GM12878 (cell line): Measurements from ENCODE around the gene RXFP4.
"Not testable (repeated sequence)": the region's sequence is repeated elsewhere in the genome, so short reads cannot be mapped to it uniquely, and the experiment has no call there.

Experiments used
- CEBPB ChIP-seq, 2 experiments: fragments of 150-350 bp in 1 of 2; IDR thresholded peaks; 2 replicates each; pipeline ENCODE4 v1.6.1; 2012 to 2014; ENCODE audit warnings: low read depth in 2 of 2, low read length in 2 of 2, borderline replicate concordance in 1 of 2, inconsistent platforms in 1 of 2
- CREB1 ChIP-seq: IDR thresholded peaks from 2 replicates; pipeline ENCODE4 v1.6.1; 2012; ENCODE audit warnings: low read depth, mild to moderate bottlenecking, inconsistent platforms
- MYC ChIP-seq: IDR thresholded peaks from 2 replicates; pipeline ENCODE4 v1.6.1; 2011; ENCODE audit warnings: mild to moderate bottlenecking, low read length, moderate library complexity, inconsistent platforms; ENCODE audit not compliant: insufficient read depth, insufficient replicate concordance, insufficient read length, severe bottlenecking
- RAD21 ChIP-seq: IDR thresholded peaks from 2 replicates; pipeline ENCODE4 v1.6.1; 2011; ENCODE audit warnings: mild to moderate bottlenecking, low read depth, low read length, moderate library complexity; ENCODE audit not compliant: insufficient read depth
- SUZ12 ChIP-seq: fragments of 200-600 bp; sonication (generic); IDR thresholded peaks from one replicate; pipeline ENCODE4 v1.6.1; 2018; ENCODE audit warnings: antibody characterized with exemption, mild to moderate bottlenecking; ENCODE audit not compliant: unreplicated experiment

DNA sequence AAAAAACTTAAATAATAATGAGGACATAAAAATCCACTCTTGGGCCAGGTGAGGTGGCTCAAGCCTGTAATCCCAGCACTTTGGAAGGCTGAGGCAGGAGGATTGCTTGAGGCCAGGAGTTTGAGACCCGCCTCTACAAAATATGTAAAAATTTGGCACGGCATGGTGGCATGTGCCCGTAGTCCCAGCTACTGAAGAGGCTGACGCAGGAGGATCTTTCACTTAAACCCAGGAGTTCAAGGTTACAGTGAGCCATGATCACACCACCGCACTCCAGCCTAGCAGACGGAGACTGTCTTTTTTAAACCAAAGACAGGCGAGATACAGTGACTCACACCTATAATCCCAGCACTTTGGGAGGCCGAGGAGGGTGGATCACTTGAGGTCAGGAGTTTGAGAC is 45.0 kb upstream of the RXFP4 start:
- not testable (repeated sequence) for TF ChIP-seq MYC; SUZ12; RAD21; CREB1; CEBPB (IDR thresholded peaks at IDR 0.05; ENCODE audit: borderline replicate concordance in 1 of 2, low read depth in 2 of 2, low read length in 2 of 2)
